Neutrophil (primary cell): ENCODE results near the gene ACOT11.
"Not testable (repeated sequence)": the region's sequence is repeated elsewhere in the genome, so short reads cannot be mapped to it uniquely, and the experiment has no call there.

ENCODE experiments used
- H3K27ac ChIP-seq: fragments of 200-600 bp; sonication (generic); 2 replicates; pipeline ENCODE4 v1.5.1; 2016; ENCODE audit warnings: mild to moderate bottlenecking, moderate library complexity
- H3K27me3 ChIP-seq: fragments of 200-600 bp; sonication (generic); 2 replicates; pipeline ENCODE4 v1.6.0; 2016; ENCODE audit warnings: mild to moderate bottlenecking
- H3K36me3 ChIP-seq: fragments of 200-600 bp; sonication (generic); 2 replicates; pipeline ENCODE4 v1.5.1; 2017
- H3K4me1 ChIP-seq, 2 experiments: fragments of 200-600 bp in 1 of 2; sonication (generic) in 1 of 2; 1 replicate in 1 of 2; 2 replicates in 1 of 2; pipeline versions ENCODE4 v1.5.1 to v1.6.1; 2013 to 2016; ENCODE audit warnings: low read depth in 1 of 2, low read length in 1 of 2, mild to moderate bottlenecking in 1 of 2, moderate library complexity in 1 of 2; ENCODE audit not compliant: control insufficient read depth in 1 of 2, insufficient read depth in 1 of 2
- H3K4me3 ChIP-seq, 2 experiments: fragments of 200-600 bp in 1 of 2; sonication (generic) in 1 of 2; 1 replicate in 1 of 2; 2 replicates in 1 of 2; pipeline ENCODE4 v1.5.1; 2013 to 2016; ENCODE audit warnings: low read depth in 1 of 2, low read length in 1 of 2, mild to moderate bottlenecking in 1 of 2, moderate library complexity in 1 of 2
- H3K9me3 ChIP-seq: fragments of 200-600 bp; sonication (generic); 2 replicates; pipeline ENCODE4 v1.5.1; 2016
- TF ChIP-seq, protein P1 (sequence below): fragments of 200-600 bp; sonication (generic); IDR thresholded peaks from 2 replicates; pipeline ENCODE4 v1.5.1; 2016; ENCODE audit warnings: antibody characterized with exemption

ACOT11 gene

DNA sequence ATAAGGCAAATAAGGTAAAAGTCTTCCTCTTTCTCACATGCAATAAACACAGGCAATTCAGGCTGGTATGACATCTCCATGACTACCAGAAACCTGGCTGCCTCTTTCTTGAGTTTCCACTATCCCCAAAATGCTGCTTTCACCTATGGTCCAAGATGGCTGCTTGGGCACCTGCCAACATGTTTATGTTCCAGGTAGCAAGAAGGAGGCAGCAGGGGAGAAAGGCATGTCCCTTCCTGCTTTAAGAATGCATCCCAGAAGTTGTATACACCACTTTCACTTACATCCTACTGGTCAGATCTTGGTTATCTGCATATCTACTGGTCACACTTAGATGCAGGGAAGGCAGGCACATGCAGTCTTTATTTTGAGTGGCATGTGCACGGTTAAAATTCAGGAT is 19.4 kb upstream of the ACOT11 start:
- no peak overlapping the region for H3K4me3 ChIP-seq
- no peaks in the 10 kb centered on the region for H3K36me3 ChIP-seq
- no peaks in the 10 kb centered on the region for H3K9me3 ChIP-seq
- TF ChIP-seq, protein P1, sequence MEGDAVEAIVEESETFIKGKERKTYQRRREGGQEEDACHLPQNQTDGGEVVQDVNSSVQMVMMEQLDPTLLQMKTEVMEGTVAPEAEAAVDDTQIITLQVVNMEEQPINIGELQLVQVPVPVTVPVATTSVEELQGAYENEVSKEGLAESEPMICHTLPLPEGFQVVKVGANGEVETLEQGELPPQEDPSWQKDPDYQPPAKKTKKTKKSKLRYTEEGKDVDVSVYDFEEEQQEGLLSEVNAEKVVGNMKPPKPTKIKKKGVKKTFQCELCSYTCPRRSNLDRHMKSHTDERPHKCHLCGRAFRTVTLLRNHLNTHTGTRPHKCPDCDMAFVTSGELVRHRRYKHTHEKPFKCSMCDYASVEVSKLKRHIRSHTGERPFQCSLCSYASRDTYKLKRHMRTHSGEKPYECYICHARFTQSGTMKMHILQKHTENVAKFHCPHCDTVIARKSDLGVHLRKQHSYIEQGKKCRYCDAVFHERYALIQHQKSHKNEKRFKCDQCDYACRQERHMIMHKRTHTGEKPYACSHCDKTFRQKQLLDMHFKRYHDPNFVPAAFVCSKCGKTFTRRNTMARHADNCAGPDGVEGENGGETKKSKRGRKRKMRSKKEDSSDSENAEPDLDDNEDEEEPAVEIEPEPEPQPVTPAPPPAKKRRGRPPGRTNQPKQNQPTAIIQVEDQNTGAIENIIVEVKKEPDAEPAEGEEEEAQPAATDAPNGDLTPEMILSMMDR, result no peak
- H3K4me1 ChIP-seq, result no peaks in the 10 kb centered on the region
- H3K27me3 ChIP-seq, result no peaks in the 10 kb centered on the region
- H3K27ac ChIP-seq, result no peak overlapping the region

DNA sequence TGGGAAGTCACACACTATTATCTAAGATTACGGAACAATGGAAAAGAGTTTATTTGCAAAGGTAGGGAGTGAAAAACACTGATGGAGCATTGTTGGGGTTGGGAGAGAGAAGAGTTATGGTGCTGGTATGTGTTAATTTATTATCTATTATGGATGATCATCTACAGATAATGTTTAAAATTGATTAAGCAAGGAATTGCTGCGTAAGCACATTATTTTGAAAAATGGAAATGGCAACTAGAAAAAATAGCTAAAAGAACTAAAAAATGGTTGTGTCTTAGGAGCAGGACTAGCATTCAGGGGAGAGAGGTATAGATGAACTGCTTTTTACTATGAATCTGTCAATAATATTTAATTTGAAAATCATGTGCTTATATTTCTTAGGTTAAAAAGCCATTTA is 16.0 kb upstream of the ACOT11 start:
- TF ChIP-seq, protein P1, result no peak
- Histone ChIP-seq H3K27me3 (no peaks in the 10 kb centered on the region), H3K36me3 (no peaks in the 10 kb centered on the region), H3K4me1 (no peaks in the 10 kb centered on the region), H3K9me3 (no peaks in the 10 kb centered on the region), H3K4me3 (no peak overlapping the region), H3K27ac (no peak overlapping the region)

DNA sequence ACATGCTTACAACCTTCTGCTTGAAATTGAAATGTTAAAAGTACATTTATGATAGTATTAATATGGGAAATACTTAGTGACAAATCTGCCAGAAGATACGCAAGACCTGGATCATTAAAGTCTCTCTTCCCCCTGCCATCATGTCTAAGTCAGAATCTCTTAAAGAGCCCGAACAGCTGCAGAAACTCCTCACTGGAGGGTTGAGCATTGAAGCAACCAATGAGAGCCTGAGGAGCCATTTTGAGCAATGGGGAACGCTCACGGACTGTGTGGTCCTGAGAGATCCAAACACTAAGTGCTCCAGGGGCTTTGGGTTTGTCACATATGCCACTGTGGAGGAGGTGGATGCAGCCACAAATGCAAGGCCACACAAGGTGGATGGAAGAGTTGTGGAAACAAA is 11.4 kb upstream of the ACOT11 start:
- not testable (repeated sequence) for H3K27me3 ChIP-seq, H3K36me3 ChIP-seq, H3K27ac ChIP-seq, H3K4me1 ChIP-seq, H3K4me3 ChIP-seq, H3K9me3 ChIP-seq

DNA sequence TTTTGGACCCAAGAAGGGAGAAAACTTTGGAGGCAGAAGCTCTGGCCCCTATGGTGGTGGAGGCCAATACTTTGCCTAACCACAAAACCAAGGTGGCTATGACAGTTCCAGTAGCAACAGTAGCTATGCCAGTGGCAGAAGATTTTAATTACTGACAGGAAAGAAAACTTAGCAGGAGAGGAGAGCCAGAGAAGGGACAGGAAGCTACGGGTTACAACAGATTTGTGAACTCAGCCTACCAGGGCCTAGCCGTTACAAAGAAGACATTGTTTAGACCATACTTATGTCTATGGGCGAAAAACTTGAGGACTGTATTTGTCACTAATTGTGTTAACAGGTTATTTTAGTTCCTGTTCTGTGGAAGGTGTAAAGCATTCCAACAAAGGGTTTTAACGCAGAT is 10.4 kb upstream of the ACOT11 start:
- no peak overlapping the region for H3K27ac ChIP-seq
- no peaks in the 10 kb centered on the region for H3K36me3 ChIP-seq
- no peaks in the 10 kb centered on the region for H3K9me3 ChIP-seq
- TF ChIP-seq, protein P1, result no peak
- H3K4me3 ChIP-seq, result no peak overlapping the region
- no peaks in the 10 kb centered on the region for H3K27me3 ChIP-seq
- H3K4me1 ChIP-seq, result peaks cover 13 to 14% of the 10 kb centered on the region in 2 experiments

DNA sequence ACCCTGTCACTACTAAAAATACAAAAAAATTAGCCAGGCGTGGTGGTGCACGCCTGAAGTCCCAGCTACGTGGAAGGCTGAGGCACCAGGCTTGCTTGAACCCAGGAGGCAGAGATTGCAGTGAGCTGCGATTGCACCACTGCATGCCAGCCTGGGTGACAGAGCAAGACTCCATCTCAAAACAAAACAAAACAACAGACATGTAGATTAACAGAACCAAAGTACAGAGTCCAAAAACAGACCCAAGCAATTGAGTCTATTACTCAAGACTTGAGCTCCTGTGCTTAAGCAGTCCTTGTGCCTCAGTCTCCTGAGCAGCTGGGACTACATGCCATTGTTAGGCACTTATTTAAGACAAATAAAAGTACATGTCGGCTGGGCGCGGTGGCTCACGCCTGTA is 9.5 kb upstream of the ACOT11 start:
- H3K4me1 ChIP-seq, result peaks cover 21% of the 10 kb centered on the region in 2 experiments
- H3K27me3 ChIP-seq, result no peaks in the 10 kb centered on the region
- H3K27ac ChIP-seq, result no peak overlapping the region
- TF ChIP-seq, protein P1, result no peak
- H3K4me3 ChIP-seq, result no peak overlapping the region
- no peaks in the 10 kb centered on the region for H3K9me3 ChIP-seq
- no peaks in the 10 kb centered on the region for H3K36me3 ChIP-seq

DNA sequence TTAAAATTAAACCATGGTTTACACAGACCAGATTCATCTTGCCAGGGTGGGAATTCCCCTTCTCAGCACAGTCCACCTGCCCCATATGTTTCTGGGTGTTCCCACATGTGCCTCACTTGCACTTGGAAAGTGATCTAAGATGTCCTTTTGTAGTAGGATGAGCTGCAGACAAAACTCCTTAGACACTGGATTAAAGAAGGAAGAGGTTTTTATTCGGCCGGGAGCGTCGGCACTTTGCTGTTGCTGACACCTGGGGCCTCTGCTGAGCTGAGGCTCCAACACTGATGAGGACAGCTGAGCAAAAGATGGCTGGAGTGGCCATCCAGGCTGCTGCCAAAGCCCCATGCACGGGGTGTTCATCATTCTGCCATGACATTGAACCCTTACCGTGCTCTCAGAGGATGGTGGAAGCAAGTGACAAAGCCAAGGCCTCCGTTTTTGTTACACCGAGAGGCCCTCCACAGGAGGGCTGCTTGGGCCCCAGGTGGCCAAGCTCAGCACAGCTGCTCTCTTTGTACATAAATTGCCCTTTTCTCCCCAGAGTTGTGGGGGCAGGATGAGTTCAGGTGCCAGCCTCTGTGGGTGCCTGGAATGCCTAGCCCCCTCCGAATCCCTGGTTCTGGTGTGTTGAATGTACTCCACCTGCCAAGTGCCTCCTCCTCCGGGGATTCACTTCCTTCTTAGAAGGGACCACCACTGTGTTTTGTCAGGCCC is 7.3 kb upstream of the ACOT11 start:
- TF ChIP-seq, protein P1, result no peak
- H3K4me3 ChIP-seq, result no peak overlapping the region
- no peaks in the 10 kb centered on the region for H3K27me3 ChIP-seq
- peaks cover 21% of the 10 kb centered on the region in 2 experiments for H3K4me1 ChIP-seq
- H3K9me3 ChIP-seq, result no peaks in the 10 kb centered on the region
- H3K27ac ChIP-seq, result no peak overlapping the region
- H3K36me3 ChIP-seq, result no peaks in the 10 kb centered on the region
